Epithelial cell of esophagus (primary cell): Measurements from ENCODE around the gene FREM1.

Source experiments
- DNase-seq: peaks from one replicate; pipeline ENCODE4 v3.0.0; 2010; ENCODE audit warnings: low read depth
- H3K4me3 ChIP-seq: 2 replicates; pipeline ENCODE4 v1.5.1; 2011; ENCODE audit warnings: mild to moderate bottlenecking, low read length, control low read depth
- CTCF ChIP-seq: IDR thresholded peaks from 2 replicates; pipeline ENCODE4 v1.5.1; 2011; ENCODE audit warnings: low read depth, mild to moderate bottlenecking, low read length, control low read depth, inconsistent platforms; ENCODE audit not compliant: insufficient read depth; ENCODE audit errors: missing control alignments

The FREM1 gene

DNA sequence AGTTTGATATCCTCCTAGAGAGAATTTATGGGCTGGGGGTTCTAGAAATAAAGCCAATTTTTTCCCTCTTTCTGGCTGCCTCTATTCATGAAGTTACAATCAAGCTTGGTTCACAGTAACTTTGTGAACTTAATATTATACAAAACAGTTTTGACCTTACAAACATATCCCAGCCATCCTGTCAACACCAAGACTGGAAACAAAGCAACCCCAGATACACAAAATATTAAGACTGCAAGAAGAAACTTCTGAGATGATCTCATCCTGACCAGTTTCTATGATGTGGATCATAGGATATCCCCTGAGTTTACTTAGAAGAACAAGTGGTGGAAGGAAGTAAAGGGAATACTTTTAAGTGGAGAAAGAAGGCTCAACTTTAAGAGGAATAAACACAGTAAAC is 159.4 kb downstream of the FREM1 start:
- DNase-seq: peak; percentile 54
- no peak overlapping the region for H3K4me3 ChIP-seq
- no peak for TF ChIP-seq CTCF

- no peak overlapping the region for H3K4me3 ChIP-seq
- no peak for DNase-seq
- TF ChIP-seq CTCF: no peak
Observed at GRCh38 chr9:14749741-14750211, 160.5 kb downstream of the FREM1 start.

DNA sequence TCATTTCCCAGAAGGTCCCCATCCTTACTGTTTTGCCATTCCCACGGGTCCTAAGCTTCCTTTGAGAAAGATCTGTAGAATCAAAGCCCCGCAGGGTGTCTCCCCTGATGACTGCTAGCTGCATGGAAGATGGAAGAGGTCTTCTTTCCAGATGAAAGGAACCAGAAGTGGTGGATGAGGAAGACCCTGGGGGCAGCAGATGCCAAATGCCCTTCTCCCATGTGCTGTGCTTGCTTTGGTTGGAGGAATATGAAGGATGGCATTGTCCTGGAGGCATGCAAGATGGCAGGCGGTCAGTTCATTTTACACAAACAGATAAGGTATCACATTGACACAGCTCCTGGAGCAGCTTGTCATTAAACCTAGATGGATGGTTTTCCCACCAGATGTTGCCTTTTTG is 161.9 kb downstream of the FREM1 start:
- TF ChIP-seq CTCF: no peak

GRCh38 chr9:14747111-14747510 is 163.1 kb downstream of the FREM1 start:
- no peak overlapping the region for H3K4me3 ChIP-seq
- DNase-seq: peak; percentile 97
- TF ChIP-seq CTCF: no peak

More for the DNA sequence above, 161.9 kb downstream of the FREM1 start:
- no peak for DNase-seq
- no peak overlapping the region for H3K4me3 ChIP-seq

GRCh38 chr9:14746626-14747025 is 163.6 kb downstream of the FREM1 start:
- peak; percentile 39 for DNase-seq
- H3K4me3 ChIP-seq: no peak overlapping the region
- no peak for TF ChIP-seq CTCF

DNA sequence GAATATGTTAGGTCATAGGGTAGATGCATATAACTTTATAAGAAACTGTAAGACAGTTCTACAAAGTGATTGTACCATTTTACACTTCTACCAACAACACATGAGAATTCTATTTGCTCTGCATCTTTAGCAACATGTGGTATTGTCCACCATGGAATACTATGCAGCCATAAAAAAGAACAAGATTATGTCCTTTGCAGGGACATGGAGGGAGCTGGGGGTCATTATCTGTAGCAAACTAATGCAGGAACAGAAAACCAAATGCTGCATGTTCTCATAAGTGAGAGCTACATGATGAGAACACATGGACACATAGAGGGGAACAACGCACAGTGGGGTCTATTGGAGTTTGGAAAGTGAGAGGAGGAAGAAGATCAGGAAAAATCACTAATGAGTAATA is 165.5 kb downstream of the FREM1 start:
- TF ChIP-seq CTCF: no peak
- DNase-seq: no peak
- H3K4me3 ChIP-seq: no peak overlapping the region

GRCh38 chr9:14741369-14741768 is 168.9 kb downstream of the FREM1 start:
- no peak for TF ChIP-seq CTCF
- no peak for DNase-seq
- H3K4me3 ChIP-seq: no peak overlapping the region
